DND-41 (cell line): ENCODE data around the gene FBXO42.

Experiments used
- ATAC-seq: fragments of 200-7000 bp; cut with Tn5 transposase; 3 replicates; pipeline ENCODE4 v1.9.1; 2021; ENCODE audit warnings: low read depth; ENCODE audit not compliant: insufficient read depth
- DNase-seq: peaks from one replicate; pipeline ENCODE4 v3.0.0-alpha.2; 2020
- H2AFZ ChIP-seq: 2 replicates; pipeline ENCODE4 v1.6.0; 2012; ENCODE audit warnings: low read depth, low read length
- H3K27ac ChIP-seq: 2 replicates; pipeline ENCODE4 v1.5.1; 2012; ENCODE audit warnings: low read length, inconsistent platforms
- H3K27me3 ChIP-seq: fragments of 200-600 bp; sonication (generic); 2 replicates; pipeline ENCODE4 v1.6.0; 2012; ENCODE audit warnings: low read length, mild to moderate bottlenecking, inconsistent platforms; ENCODE audit not compliant: insufficient read depth, poor library complexity
- H3K36me3 ChIP-seq: 2 replicates; pipeline ENCODE4 v1.5.1; 2012; ENCODE audit warnings: low read length, inconsistent platforms; ENCODE audit not compliant: insufficient read depth
- H3K4me1 ChIP-seq: 2 replicates; pipeline ENCODE4 v1.5.1; 2012; ENCODE audit warnings: mild to moderate bottlenecking, low read length; ENCODE audit not compliant: insufficient read depth
- H3K4me2 ChIP-seq: 2 replicates; pipeline ENCODE4 v1.6.0; 2012; ENCODE audit warnings: mild to moderate bottlenecking, moderate library complexity, low read length, inconsistent platforms; ENCODE audit not compliant: insufficient read depth
- H3K4me3 ChIP-seq, 2 experiments: fragments of 200-600 bp in 1 of 2; shearing (Covaris generic) in 1 of 2; 2 replicates each; pipeline ENCODE4 v1.5.1; 2012 to 2016; ENCODE audit warnings: inconsistent platforms in 2 of 2, low read length in 2 of 2, mild to moderate bottlenecking in 2 of 2, low read depth in 1 of 2, moderate library complexity in 1 of 2
- H3K79me2 ChIP-seq: 2 replicates; pipeline ENCODE4 v1.6.0; 2012; ENCODE audit warnings: low read length, inconsistent platforms; ENCODE audit not compliant: insufficient read depth
- H3K9ac ChIP-seq: 2 replicates; pipeline ENCODE4 v1.6.0; 2012; ENCODE audit warnings: low read depth, mild to moderate bottlenecking, inconsistent platforms, low read length, moderate library complexity
- H3K9me3 ChIP-seq: 2 replicates; pipeline ENCODE4 v1.5.1; 2012; ENCODE audit warnings: low read length, moderate library complexity, mild to moderate bottlenecking, inconsistent platforms; ENCODE audit not compliant: insufficient read depth, severe bottlenecking
- H4K20me1 ChIP-seq: 2 replicates; pipeline ENCODE4 v1.6.0; 2012; ENCODE audit warnings: low read length; ENCODE audit not compliant: insufficient read depth
- EZH2 ChIP-seq: IDR thresholded peaks from 3 replicates; pipeline ENCODE4 v1.6.1; 2012; ENCODE audit warnings: borderline replicate concordance, low read depth, mild to moderate bottlenecking, moderate library complexity, low read length, inconsistent platforms; ENCODE audit not compliant: severe bottlenecking
- TF ChIP-seq, protein P1 (sequence below): IDR thresholded peaks from 2 replicates; pipeline ENCODE4 v1.5.1; 2012; ENCODE audit warnings: borderline replicate concordance, low read length, moderate library complexity, mild to moderate bottlenecking; ENCODE audit not compliant: poor library complexity, severe bottlenecking; ENCODE audit errors: extremely low read depth

The FBXO42 gene

DNA sequence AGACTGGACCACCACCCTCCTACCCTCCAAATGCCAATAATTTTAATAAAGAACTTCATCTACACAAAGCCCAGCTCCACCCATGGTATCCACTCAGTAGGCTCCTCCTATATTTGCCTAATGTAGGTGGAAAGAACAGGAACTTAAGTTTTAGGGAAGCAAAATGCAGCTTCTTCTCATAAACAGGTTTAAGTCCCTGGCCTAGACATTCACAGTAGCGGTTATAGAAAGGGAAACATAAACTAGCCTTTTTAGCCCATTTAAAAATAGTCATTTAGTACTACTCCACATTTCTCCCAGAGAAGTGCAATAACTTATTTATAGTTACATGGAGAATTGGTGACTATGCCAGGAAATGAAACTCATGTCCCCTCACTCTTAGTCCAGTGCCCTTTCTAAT lies 58.7 kb downstream of the FBXO42 start:
- TF ChIP-seq, protein P1, sequence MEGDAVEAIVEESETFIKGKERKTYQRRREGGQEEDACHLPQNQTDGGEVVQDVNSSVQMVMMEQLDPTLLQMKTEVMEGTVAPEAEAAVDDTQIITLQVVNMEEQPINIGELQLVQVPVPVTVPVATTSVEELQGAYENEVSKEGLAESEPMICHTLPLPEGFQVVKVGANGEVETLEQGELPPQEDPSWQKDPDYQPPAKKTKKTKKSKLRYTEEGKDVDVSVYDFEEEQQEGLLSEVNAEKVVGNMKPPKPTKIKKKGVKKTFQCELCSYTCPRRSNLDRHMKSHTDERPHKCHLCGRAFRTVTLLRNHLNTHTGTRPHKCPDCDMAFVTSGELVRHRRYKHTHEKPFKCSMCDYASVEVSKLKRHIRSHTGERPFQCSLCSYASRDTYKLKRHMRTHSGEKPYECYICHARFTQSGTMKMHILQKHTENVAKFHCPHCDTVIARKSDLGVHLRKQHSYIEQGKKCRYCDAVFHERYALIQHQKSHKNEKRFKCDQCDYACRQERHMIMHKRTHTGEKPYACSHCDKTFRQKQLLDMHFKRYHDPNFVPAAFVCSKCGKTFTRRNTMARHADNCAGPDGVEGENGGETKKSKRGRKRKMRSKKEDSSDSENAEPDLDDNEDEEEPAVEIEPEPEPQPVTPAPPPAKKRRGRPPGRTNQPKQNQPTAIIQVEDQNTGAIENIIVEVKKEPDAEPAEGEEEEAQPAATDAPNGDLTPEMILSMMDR, result no peak
- no peak for TF ChIP-seq EZH2

DNA sequence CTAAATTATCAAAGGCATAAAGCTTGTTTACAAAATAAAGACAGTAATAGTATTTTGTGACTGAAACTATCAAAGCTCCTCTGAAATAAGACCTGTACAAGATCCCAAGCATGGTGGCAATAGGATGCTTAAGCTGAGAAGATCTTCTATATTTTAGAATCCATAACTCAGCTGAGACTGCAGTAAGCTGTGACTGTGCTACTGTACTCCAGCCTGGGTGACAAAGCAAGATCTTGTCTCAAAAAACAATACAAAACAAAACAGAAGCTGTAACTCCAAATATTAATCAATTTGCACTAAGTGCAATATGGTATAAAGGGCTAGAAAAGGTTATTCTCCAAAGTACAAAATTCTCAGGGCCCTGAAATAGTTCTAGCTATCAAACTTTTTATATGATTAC lies 59.5 kb downstream of the FBXO42 start:
- no peak overlapping the region for H3K27ac ChIP-seq
- H3K36me3 ChIP-seq, result peaks cover 60% of the 10 kb centered on the region
- DNase-seq (no peak), ATAC-seq (no peak)
- no peaks in the 10 kb centered on the region for H3K9me3 ChIP-seq
- TF ChIP-seq EZH2, result no peak
- TF ChIP-seq, protein P1, result no peak
- H3K27me3 ChIP-seq, result no peaks in the 10 kb centered on the region
- H3K79me2 ChIP-seq, result peaks cover 8% of the 10 kb centered on the region
- H3K4me2 ChIP-seq, result no peak overlapping the region
- no peak overlapping the region for H2AFZ ChIP-seq
- no peak overlapping the region for H3K9ac ChIP-seq
- H4K20me1 ChIP-seq, result peaks cover 6% of the 10 kb centered on the region; the same call in 1 of the 2 replicates
- H3K4me3 ChIP-seq, result no peak overlapping the region
- H3K4me1 ChIP-seq, result no peaks in the 10 kb centered on the region

More for the DNA sequence above, 58.7 kb downstream of the FBXO42 start:
- no peak for ATAC-seq
- Histone ChIP-seq H3K9me3 (no peaks in the 10 kb centered on the region), H3K4me2 (no peak overlapping the region), H4K20me1 (peaks cover 6% of the 10 kb centered on the region; the same call in 1 of the 2 replicates), H3K4me3 (no peak overlapping the region), H3K79me2 (peaks cover 8% of the 10 kb centered on the region), H3K36me3 (peaks cover 61% of the 10 kb centered on the region), H3K27me3 (no peaks in the 10 kb centered on the region), H3K27ac (no peak overlapping the region), H2AFZ (no peak overlapping the region), H3K9ac (no peak overlapping the region), H3K4me1 (no peaks in the 10 kb centered on the region)
- no peak for DNase-seq

DNA sequence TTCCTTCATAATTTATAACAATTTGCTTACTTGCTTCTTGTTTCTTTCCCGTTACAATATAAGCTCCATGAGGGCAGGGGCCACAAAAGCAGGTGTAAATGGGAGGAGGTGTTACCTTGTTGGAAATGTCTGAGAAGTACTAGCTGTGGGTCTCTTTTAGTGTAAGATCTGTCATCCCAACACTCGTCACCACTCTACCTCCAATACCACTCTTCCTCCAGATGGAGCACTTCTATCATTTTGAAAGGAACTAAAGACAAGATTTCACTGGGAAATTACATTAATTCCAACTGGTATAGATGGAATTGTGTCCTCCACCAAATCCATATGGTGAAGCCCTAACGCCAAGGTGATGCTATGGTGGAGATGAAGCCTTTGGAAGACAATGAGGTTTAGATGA lies 62.3 kb downstream of the FBXO42 start:
- DNase-seq (no peak), ATAC-seq (no peak)
- TF ChIP-seq EZH2, result no peak
- TF ChIP-seq, protein P1, result no peak
- Histone ChIP-seq H3K79me2 (peaks cover 8% of the 10 kb centered on the region), H3K4me3 (no peak overlapping the region), H3K4me1 (no peaks in the 10 kb centered on the region), H3K4me2 (no peak overlapping the region), H3K27ac (no peak overlapping the region), H2AFZ (no peak overlapping the region), H3K9me3 (no peaks in the 10 kb centered on the region), H3K36me3 (peaks cover 78% of the 10 kb centered on the region), H3K27me3 (no peaks in the 10 kb centered on the region), H4K20me1 (peaks cover 6% of the 10 kb centered on the region; the same call in 1 of the 2 replicates), H3K9ac (no peak overlapping the region)

DNA sequence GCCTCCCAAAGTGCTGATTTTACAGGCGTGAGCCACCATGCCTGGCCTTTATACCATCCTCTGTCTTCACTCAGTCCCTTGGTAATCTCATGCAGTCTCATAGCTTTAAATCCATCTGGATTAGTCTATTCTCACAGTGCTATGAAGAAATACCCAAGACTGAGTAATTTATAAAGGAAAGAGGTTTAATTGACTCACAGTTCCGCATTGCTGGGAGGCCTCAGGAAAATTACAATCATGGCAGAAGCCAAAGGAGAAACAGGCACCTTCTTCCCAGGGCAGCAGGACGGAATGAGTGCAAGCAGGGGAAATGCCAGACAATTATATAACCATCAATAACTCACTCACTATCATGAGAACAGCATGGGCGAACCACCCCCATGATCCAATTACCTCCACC lies 66.2 kb downstream of the FBXO42 start:
- no peak overlapping the region for H2AFZ ChIP-seq
- peaks cover 5% of the 10 kb centered on the region for H3K79me2 ChIP-seq
- no peak overlapping the region for H3K9ac ChIP-seq
- H3K4me2 ChIP-seq, result no peak overlapping the region
- no peaks in the 10 kb centered on the region for H3K4me1 ChIP-seq
- DNase-seq, result no peak
- H3K27me3 ChIP-seq, result no peaks in the 10 kb centered on the region
- H3K27ac ChIP-seq, result no peak overlapping the region
- ATAC-seq, result no peak
- no peak overlapping the region for H3K4me3 ChIP-seq
- H3K9me3 ChIP-seq, result no peaks in the 10 kb centered on the region
- H3K36me3 ChIP-seq, result peaks cover 51% of the 10 kb centered on the region
- H4K20me1 ChIP-seq, result peaks cover 3% of the 10 kb centered on the region; the same call in 1 of the 2 replicates
- TF ChIP-seq, protein P1, result no peak
- no peak for TF ChIP-seq EZH2
